ENCODE data around the gene NPAS3. TPM values are rescaled to one million over a fixed set of nuclear protein-coding genes. Genes with fewer than 3 reads are reported as not detected.

NPAS3 gene
- total and polyA plus RNA-seq, 7 donors = 0.04 to 1.5 (median 0.39) TPM

GRCh38 chr14:33553706-33554278, 615.1 kb downstream of the NPAS3 start:
- intact Hi-C loops (cut with DNase I) = no loop called here
- no peaks in the 10 kb centered on the region for H3K4me1 ChIP-seq
- no peaks in the 10 kb centered on the region for H3K36me3 ChIP-seq (ENCODE audit: insufficient read depth in 1 of 2, low read depth in 1 of 2)
- DNase-seq = no peak
- 68 to 87% (median 73%) methylated on average over 6 of the region's 6 CpGs for WGBS, 3 donors
- H3K27me3 ChIP-seq (ENCODE audit: insufficient read depth in 3 of 3, low read length in 2 of 3) = peaks cover 0 to 3% (median 0%) of the 10 kb centered on the region in 3 donors
- no peaks in the 10 kb centered on the region for H3K9me3 ChIP-seq
- H3K27ac ChIP-seq = no peak overlapping the region
- H3K4me3 ChIP-seq = no peak overlapping the region
- TF ChIP-seq CTCF (IDR thresholded peaks at IDR 0.05) = no peak
- no peak for ATAC-seq

GRCh38 chr14:33554988-33555387, 616.3 kb downstream of the NPAS3 start:
- DNase-seq = no peak
- TF ChIP-seq CTCF (IDR thresholded peaks at IDR 0.05) = no peak
- Histone ChIP-seq H3K36me3 (ENCODE audit: insufficient read depth in 1 of 2, low read depth in 1 of 2) (no peaks in the 10 kb centered on the region), H3K4me3 (no peak overlapping the region), H3K9me3 (no peaks in the 10 kb centered on the region), H3K27me3 (ENCODE audit: insufficient read depth in 3 of 3, low read length in 2 of 3) (peaks cover 0 to 3% (median 0%) of the 10 kb centered on the region in 3 donors), H3K27ac (no peak overlapping the region), H3K4me1 (no peaks in the 10 kb centered on the region)
- intact Hi-C loops (cut with DNase I) = no loop called here
- ATAC-seq = no peak
- 88 to 93% (median 91%) methylated on average over 2 of the region's 2 CpGs for WGBS, 3 donors

- no peak for DNase-seq
- TF ChIP-seq CTCF (IDR thresholded peaks at IDR 0.05) = no peak
- Histone ChIP-seq H3K4me3 (no peak overlapping the region), H3K36me3 (ENCODE audit: insufficient read depth in 1 of 2, low read depth in 1 of 2) (no peaks in the 10 kb centered on the region), H3K9me3 (no peaks in the 10 kb centered on the region), H3K4me1 (no peaks in the 10 kb centered on the region), H3K27me3 (ENCODE audit: insufficient read depth in 3 of 3, low read length in 2 of 3) (no peaks in the 10 kb centered on the region), H3K27ac (no peak overlapping the region)
- 31 to 46% (median 34%) methylated on average over 5 of the region's 5 CpGs for WGBS, 3 donors
- intact Hi-C loops (cut with DNase I) = no loop called here
- ATAC-seq = no peak
These were observed 617.2 kb downstream of the NPAS3 start for GRCh38 chr14:33555710-33556350.

GRCh38 chr14:33556382-33557121, 617.9 kb downstream of the NPAS3 start:
- no peak for ATAC-seq
- Histone ChIP-seq H3K9me3 (no peaks in the 10 kb centered on the region), H3K27ac (no peak overlapping the region), H3K4me3 (no peak overlapping the region), H3K36me3 (ENCODE audit: insufficient read depth in 1 of 2, low read depth in 1 of 2) (no peaks in the 10 kb centered on the region), H3K4me1 (no peaks in the 10 kb centered on the region), H3K27me3 (ENCODE audit: insufficient read depth in 3 of 3, low read length in 2 of 3) (no peaks in the 10 kb centered on the region)
- WGBS, 3 donors = 81 to 89% (median 86%) methylated on average over 2 of the region's 2 CpGs
- no peak for DNase-seq
- TF ChIP-seq CTCF (IDR thresholded peaks at IDR 0.05) = no peak
- intact Hi-C loops (cut with DNase I) = no loop called here

Measured in psoas muscle (tissue), 8 donors.